NCI-H748 (cell line): ENCODE results near the gene HLA-DQA1.
"Not testable (repeated sequence)": the region's sequence is repeated elsewhere in the genome, so short reads cannot be mapped to it uniquely, and the experiment has no call there.

Experiments
- DNase-seq: peaks from one replicate; lab custom pipeline; 2025; ENCODE audit not compliant: unreplicated experiment; lab: John Stamatoyannopoulos, UW

Gene HLA-DQA1

DNA sequence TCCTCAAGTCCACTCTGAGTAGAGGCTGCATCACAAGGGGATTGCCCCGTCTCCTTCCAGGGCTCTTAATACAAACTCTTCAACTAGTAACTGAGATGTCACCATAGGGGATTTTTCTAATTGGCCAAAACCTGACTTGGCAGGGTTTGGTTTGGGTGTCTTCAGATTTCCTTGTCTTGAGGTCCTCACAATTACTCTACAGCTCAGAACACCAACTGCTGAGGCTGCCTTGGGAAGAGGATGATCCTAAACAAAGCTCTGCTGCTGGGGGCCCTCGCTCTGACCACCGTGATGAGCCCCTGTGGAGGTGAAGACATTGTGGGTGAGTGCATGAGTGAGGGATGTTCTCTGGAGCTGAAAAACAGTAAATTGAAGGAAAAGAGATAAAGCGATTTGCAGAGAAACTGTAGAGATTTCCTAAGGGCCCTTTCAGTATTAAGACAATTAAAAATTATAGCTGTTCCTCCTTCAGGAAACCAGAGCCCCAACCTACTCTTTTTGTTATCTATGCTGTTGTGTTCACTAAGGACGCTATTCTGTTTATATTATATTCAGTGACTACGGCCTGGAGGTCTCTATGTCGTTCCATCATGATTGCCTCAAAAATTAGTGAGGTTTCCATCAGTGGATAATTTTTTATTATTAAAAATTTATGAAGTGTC, at the start of gene HLA-DQA1:
HLA-DQA1 (plus strand) TSS at position 188 of the 662 bp plus-strand sequence; CDS start at position 241, 53 bp downstream.
- no peak for DNase-seq

DNA sequence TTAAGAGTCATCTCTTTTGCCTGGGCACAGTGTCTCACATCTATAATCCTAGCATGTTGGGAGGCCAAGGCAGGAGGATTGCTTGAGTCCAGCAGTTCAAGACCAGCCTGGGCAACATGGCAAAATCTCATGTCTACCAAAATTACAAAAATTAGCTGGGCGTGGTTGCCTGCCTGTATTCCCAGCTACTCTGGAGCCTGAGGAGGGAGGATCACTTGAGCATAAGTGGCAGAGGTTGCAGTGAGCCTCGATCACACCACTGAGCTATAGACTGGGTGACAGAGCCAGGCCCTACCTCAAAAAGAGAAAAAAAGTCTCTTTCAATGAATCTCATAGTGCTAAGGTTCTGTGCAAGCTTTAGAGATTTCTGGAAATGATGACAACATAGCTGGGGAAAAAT, 49.0 kb upstream of the HLA-DQA1 start:
- no peak for DNase-seq

DNA sequence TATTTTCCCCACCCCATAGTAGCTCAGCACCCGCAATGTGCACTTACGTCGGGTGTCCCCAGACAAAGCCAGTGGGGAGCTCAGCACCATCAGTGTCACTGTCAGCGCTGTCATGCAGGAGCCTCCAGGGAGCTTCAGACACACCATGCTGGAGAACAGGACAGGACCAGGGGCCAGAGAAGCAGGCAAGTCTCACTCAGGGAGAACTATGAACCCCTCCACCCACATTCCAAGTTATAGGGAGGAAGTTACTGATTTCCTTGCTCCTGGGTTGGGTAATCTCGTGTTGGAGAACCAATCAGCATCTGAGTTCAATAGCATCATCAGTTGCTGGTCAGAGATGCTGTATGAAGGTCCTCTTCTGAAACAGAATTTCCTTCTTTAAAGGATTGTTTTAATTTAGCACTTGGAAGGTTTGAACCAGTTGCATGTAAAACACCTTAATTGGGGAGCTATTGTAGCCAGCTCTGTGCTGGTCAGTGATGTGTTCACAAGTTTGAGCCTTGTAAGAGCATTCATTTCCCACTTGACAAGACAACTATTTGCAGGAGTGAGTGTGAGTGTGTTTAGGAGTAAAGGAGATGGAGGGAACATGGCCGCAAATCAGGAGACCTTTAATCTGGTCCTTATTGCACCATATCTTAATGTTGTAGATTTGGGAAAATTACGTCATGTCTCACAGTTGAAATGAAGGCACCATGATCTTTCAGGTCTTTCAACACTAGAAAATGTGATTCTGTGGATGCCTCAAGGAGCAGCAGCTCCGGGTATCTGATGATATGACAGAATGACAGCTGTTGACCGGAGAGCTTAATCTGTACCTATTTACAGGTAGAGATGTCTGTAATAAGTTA, 47.4 kb upstream of the HLA-DQA1 start, which contains the start of gene HLA-DRB1:
HLA-DRB1 (minus strand) TSS at position 253 of the 854 bp plus-strand sequence; CDS start at position 147, 106 bp downstream.
- DNase-seq = no peak

DNA sequence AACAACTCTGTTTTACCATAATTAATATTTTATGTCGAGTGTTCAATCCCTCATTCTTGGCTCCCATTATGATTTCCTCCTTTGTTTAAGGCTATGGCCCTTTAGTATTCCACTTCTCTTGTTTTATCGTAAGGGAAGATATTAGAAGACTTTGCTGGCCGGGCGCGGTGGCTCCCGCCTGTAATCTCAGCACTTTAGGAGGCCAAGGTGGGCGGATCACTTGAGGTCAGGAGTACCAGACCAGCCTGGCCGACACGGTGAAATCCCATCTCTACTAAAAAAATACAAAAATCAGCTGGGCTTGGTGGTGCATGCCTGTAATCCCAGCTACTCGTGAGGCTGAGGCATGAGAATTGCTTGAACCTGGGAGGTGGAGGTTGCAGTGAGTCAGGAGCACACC, 46.5 kb upstream of the HLA-DQA1 start:
- not testable (repeated sequence) for DNase-seq

DNA sequence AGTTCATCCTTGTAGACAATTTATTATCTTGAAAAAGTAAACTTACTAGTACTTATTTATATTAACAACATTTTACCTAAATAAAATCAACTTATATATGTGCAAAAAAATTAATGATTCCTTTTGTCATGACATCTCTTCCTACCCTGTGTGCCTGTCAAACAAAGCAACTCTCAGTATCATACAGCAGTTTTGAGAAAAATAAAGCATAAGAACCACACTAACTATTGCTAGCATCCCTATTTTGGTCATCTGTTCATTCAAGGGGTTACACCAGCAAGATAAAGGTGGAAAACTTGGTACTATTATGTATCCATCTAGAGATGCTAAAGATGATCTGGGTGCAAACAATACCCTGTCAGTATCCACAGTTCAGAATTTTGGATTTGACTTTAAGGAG, 40.2 kb upstream of the HLA-DQA1 start:
- no peak for DNase-seq

DNA sequence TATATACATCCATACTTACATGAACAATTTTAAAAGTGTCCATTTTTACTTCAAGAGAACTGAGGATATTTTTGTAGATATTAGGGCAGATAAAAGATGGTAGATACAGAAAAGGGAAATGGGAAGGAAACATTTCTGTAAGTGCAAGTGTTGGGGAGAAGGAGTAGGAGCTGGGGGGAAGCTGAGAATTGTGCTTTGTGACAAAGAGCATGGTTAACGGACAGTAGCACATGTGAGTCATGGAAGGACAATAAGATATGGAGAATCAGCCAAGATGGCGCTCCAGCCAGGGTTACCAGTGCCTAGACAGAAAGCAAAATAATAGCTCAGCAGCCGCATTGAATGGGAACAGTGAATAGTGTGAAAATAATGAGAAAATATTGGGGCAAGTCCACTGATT, 34.8 kb upstream of the HLA-DQA1 start:
- no peak for DNase-seq

DNA sequence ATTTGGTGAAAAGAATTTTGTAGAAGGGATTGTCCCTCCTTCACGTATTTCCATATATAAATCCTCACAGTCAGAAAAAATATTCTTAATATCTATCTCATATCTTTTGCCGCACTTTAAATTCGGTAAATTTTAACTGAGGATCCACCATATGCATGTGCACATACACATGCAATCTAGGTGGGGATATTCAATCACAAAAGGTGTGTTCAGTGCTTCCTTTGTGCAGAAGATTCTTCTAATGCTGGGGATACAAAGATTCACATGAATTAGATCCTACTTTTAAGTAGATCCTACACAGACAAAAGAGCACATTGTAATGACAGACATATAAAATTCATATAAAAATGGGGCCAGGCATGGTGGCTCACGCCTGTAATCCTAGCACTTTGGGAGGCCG, 34.0 kb upstream of the HLA-DQA1 start:
- no peak for DNase-seq

DNA sequence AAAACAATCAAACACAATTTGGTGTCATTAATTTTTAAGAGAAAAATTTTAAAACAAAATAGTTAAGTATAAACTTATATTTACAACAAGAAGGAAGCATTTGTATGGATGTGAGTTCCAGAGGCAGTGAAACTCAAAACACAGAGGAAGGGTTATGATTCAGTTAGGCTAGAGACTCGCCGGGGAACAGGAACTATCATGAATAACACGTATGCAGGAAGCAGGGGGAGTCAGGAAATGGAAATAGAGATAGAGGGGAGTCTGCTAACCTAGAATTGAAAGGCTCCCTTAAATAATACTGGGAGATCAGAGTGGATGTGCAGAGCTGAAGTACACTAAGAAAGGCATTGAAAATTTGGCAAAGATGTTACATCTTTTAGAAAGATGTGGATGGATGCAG, 33.3 kb upstream of the HLA-DQA1 start:
- DNase-seq = no peak

DNA sequence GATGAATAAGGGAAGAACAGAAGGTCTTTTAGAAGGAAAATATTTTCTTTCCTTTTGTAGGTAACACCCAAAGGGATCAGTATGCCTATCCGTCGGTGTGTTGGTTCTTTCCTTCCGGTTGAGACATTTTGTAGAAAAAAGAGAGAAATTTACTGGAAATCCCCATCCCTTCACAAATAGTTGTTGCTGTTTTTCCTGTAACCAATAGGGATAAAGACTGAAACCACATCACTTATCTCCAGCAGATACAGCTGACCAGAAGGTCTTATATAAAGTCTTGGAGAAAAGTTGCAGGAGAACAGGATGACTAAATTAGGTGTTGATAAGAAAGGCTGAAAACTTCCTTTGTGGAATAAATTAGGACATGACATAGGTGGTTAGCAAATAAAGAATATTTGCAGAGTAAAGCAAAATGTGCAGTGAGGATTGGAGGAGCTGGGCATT, 32.8 kb upstream of the HLA-DQA1 start:
- no peak for DNase-seq

DNA sequence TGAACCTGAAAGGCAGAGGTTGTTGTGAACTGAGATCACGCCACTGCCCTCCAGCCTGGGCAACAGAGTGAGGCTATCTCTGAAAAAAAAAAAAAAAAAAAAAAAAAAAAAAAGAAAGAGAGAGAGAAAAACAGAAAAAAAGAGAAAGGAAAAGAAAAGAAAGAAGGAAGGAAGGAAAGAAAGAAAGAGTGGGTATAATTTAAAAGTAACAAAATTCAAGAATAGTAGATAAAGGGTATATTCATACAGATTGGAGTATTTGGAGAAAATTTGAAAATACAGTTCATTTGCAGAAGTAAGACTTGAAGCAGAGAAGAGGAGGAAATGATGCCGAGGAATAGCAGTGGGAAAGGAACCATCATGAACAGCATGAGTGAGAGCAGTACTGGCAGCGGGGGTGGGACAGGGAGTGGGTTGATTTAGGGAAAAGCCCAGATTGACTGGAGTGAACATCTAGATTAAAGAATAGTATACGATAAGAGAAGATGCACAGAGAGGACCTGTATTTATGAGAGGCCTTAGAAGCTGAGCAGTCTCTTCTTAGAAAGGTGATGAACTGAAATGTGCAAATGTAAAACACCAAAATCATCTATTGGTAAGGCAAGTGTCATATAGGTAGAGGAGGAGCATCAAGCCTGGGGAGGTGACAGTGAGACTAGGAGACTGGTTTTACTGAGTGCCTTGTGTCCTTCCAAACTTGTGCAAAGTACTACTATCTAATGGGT, 29.8 kb upstream of the HLA-DQA1 start:
- no peak for DNase-seq

DNA sequence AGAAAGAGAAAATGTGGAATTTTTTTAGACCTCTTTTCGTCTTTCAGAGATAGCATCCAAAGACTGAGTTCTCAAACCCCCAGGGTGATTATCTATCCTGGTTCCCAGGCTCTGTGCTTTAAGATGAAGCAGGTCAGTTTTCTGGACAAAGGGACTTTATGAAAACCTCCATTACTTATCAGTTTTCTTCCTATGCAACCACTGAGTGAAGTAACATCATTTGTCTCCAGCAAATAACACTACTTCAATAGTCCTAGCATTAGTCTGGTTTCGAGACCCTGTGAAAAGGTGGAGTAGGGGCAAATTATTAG, 29.3 kb upstream of the HLA-DQA1 start:
- DNase-seq = no peak

DNA sequence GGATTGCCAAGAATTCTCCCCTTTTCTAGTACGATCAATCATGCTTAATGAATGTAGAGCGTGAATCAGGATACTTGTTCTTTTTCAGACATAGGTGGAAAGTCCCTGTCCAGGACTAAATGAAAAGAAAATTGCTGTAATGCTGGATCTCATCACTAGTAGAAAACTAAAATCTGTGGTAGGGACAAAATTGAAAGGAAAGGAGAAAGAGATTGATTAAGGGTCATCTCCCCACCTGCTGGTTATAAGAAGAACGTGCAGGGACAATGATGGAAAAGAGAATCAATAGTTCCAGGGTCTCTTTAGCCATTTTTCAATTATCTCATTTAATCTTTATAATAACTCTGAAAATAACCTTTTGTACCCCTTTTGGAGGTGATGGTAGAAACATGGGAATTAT, 28.8 kb upstream of the HLA-DQA1 start:
- no peak for DNase-seq

DNA sequence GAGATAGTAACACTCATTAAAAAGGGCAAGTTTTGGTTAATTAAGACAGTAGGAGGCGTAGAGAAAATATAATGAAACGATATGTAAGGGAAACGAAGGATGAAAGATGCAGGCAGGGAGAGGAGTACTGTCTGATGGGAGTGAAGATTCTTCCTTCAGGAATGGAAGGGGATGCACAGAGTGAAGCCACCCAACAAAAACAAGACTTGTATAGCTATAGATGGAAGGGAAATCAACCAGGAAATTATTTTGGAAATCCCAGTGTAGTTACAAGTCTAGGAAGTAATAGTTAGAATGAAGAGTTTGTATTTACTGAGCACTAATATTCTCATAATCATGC, 27.8 kb upstream of the HLA-DQA1 start:
- DNase-seq = no peak

DNA sequence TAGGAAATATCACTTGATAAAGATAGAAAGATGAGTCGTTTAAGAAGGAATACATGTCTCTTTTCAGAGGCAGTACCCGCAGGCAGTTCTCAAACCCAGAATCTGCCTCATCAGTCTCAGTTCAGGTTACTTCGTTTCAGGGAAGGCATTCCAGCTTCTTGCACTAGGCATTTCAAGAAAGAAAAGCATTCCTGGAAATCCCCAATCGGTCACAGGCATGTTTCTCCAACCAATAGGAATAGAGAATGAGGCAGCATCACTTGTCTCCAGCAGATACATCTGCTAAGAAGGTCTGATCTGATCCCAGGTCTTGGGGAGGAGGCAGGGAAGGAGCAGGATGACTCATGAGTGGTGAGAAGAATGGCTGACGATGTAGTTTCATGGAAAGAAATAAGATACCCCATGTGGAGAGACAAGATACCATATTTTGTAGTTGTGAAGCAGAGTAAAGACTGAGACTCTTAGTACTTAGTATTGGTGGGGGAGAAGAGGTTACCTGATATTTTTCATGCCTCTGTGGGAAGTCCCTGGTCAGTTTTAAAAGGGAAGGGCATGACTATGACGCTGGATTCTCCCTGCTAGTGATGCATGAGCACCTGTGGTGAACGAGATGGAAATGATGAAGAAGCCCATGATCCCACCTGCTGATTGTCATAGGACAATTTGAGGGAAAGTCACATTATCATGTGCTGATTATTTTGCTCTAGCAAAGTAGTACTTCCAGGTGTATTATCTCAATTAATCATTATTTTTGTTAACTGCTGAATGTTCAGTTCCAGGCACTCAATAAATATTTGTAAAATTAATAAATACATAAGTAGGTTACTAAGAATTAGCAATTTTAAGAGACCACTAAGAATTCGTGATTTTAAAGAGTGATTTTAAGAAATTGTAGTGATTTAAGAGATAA, 27.2 kb upstream of the HLA-DQA1 start:
- peak; percentile 8 for DNase-seq

DNA sequence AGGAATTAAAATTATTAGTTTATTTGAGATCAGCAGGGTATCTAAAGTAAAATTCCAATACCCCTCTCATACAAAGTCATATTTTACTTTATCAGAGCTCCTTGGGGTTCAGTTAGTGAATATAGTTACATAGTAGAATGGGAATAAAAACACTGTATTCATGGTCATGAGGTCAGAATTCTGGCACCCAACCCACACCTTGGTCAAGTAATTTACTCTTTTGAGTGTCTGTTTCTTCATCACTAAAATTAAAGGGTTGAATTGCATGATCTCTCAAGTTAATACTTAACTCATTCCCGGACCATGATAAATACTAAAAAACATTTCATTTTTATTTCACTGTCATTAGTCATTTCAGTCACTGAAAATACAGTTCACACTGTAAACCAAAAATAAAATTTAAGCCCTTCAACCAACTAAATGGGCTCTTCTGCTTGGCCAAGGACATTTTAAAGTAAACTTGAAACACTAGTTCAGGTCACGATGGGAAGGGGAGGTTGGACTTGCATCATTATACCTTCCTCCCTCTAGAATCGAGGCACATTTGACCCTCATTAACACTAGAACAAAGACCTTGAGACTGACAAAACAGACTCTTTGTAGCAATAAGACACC, 26.4 kb upstream of the HLA-DQA1 start:
- no peak for DNase-seq

DNA sequence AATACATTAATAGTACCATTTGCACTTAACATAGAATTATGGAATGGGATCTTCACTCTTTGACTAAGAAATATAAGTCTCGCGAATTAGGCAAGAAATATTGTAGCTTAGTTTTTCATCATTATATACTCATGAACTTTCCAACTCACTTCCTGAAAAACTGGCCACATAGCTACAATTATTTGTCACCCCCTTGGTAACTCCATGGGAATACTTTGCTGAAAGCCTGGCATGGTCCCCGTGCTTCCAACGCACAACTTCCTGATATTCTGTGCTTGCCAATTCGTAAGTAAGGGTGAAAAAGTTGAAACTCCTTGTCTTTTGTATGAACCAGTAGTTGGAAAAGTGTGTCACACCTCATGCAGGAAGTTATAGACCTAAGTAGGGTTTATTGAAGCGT, 23.7 kb upstream of the HLA-DQA1 start:
- DNase-seq = no peak

DNA sequence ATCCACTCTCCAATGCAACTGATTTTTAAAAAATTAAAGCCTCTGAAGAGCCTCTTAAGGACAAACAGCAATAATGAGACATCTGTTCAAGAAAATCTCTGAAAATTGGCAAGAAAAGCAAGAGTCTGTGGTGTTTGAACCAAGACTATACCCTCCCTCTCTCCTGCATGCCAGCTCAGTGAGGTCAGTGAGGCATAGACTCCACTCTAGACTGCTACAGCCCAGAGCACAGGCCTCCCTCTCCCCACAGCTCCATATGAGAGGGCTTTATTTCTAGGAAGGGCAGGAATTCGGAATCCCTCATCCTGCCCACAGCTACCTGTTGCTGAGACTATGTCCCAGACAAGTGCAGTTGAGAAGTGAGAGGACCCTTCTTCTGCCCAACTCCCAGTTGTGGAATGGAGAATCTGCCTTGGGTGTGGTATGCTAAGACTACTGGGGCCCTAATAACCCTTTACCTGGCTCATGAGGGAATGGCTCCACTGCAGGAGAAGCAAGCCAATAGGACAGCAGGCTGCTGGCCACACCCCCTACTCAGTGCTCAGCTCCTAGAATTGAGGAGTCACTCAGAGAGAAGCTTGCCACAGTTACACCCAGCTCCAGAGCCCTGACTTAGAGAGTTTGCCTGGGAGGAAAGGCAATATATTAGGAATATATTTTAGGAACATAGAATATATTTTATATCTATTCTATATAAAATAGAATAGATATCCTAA, 22.7 kb upstream of the HLA-DQA1 start:
- no peak for DNase-seq

DNA sequence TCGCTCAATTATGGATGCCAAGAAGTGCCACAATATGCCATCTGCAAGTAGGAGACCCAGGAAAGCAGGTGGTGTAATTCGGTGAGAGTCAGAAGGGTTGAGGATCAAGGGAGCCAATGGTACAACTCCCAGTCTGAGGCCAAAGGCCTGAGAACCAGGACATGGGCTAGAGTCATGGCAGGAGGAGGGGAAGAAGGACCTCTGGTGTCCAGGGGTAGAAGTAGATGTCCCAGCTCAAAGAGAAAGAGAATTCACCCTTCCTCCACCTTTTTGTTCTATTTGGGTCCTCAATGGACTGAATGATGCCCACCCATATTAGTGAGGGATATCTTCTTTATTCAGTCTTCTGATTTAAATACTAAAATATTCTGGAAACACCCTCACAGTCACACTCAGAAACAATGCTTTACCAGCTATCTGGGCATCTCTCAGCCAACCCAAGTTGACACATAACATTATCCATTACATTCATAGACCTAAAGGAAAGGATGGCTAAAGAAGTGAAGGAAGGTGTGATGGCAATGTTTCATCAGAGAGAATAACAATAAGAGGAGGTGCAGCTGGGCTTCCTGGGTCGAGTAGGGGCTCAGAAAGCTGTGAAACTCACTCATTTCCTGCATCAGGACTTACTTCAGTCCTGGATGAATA, 21.2 kb upstream of the HLA-DQA1 start:
- no peak for DNase-seq

DNA sequence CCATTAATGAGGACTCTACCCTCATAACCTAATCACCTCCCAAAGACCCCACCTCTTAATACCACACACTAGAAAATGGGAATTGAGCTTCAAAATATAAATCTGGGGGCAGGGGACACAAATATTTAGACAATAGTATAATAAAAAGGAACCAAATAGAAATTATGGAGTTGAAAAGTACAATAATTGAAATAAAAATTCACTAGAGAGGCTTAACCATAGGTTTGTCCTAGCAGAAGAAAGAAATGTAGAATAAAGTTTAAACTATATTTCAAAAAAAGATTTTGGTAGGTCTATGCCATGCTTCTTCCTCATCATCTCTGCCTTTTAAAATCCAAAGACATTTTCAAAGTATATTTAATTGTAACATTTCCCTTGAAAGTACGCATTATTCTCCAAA, 19.5 kb upstream of the HLA-DQA1 start:
- no peak for DNase-seq
